GOT3 (cell line): ENCODE data around the gene RIMBP2.
"Not testable (repeated sequence)": the region's sequence is repeated elsewhere in the genome, so short reads cannot be mapped to it uniquely, and the experiment has no call there.

Experiments used
- DNase-seq: peaks from one replicate; lab custom pipeline; 2025; ENCODE audit warnings: mixed read lengths; lab: John Stamatoyannopoulos, UW

The RIMBP2 gene

GRCh38 chr12:130705178-130705822 is 10.8 kb downstream of the RIMBP2 start:
- DNase-seq, result no peak

GRCh38 chr12:130704606-130705005 is 11.5 kb downstream of the RIMBP2 start:
- no peak for DNase-seq

- no peak for DNase-seq
These were observed 12.2 kb downstream of the RIMBP2 start for GRCh38 chr12:130703733-130704375.

GRCh38 chr12:130702966-130703732 is 12.9 kb downstream of the RIMBP2 start:
- no peak for DNase-seq

- DNase-seq, result no peak
These were observed 14.7 kb downstream of the RIMBP2 start for GRCh38 chr12:130701402-130701744.

- DNase-seq, result no peak
These were observed 15.4 kb downstream of the RIMBP2 start for GRCh38 chr12:130700492-130701401.

GRCh38 chr12:130698106-130698505 is 18.0 kb downstream of the RIMBP2 start:
- no peak for DNase-seq

GRCh38 chr12:130696379-130697100 is 19.6 kb downstream of the RIMBP2 start:
- no peak for DNase-seq

GRCh38 chr12:130695061-130695460 is 21.0 kb downstream of the RIMBP2 start:
- DNase-seq, result no peak

GRCh38 chr12:130689408-130690405 is 26.4 kb downstream of the RIMBP2 start:
- DNase-seq, result no peak

GRCh38 chr12:130688999-130689398 is 27.1 kb downstream of the RIMBP2 start:
- not testable (repeated sequence) for DNase-seq

GRCh38 chr12:130687796-130688778 is 28.0 kb downstream of the RIMBP2 start:
- no peak for DNase-seq

- DNase-seq, result no peak
These were observed 28.9 kb downstream of the RIMBP2 start for GRCh38 chr12:130687190-130687589.

- DNase-seq, result no peak
These were observed 29.5 kb downstream of the RIMBP2 start for GRCh38 chr12:130686511-130686991.

- no peak for DNase-seq
These were observed 30.2 kb downstream of the RIMBP2 start for GRCh38 chr12:130685850-130686249.

GRCh38 chr12:130685250-130685787 is 30.8 kb downstream of the RIMBP2 start:
- no peak for DNase-seq

GRCh38 chr12:130683811-130684210 is 32.3 kb downstream of the RIMBP2 start:
- DNase-seq, result no peak

GRCh38 chr12:130683080-130683479 is 33.0 kb downstream of the RIMBP2 start:
- DNase-seq, result no peak
